GM19025 (cell line): ENCODE results near the gene USP6NL.
"Not testable (repeated sequence)": the region's sequence is repeated elsewhere in the genome, so short reads cannot be mapped to it uniquely, and the experiment has no call there.

Source experiments
- ATAC-seq: cut with Tn5 transposase; IDR thresholded peaks from one replicate; pipeline ENCODE4 v1.9.1; 2021; ENCODE audit warnings: mild to moderate bottlenecking, low read depth, moderate library complexity; ENCODE audit not compliant: unreplicated experiment

USP6NL gene

DNA sequence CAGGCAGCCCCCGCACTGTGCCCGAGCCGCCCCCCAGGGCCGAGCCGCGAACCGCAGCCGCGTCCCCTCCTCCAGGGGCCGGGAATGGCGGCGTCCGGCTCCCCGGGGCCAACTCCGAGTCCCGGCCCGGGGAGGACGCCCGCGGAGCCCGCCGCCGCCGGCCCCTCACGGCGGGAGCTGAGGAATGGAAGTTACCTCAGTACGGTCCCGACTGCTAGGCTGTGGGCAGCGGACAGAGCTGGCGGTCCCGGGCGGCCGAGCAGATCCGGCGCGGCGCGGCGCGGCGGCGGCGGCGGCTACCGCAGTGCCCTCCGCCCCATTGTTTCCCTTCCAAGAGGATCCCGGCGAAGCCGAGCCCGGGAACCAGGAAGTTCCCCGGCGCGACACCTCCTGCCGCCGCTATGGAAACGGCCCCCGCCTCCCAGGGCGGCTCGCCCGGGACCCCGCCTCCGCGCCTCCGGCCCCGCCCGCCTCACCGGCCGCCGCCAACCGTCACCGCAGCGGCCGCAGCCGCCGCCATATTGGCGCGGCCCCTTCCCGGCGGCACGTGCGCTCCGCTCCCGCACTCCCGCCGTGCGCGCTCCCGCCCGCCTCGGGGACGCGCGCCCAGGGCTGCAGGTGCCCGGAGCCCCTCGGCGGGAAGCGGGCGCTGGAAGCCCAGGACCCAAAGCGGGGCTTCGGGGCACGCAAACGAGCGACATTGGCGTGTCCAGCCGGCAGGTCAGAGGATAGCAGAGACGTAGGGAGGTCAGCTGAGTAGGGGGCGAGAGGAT, at the start of gene USP6NL:
USP6NL (minus strand) TSS at position 403 of the 773 bp plus-strand sequence. CDS start 14,016 bp downstream, outside the sequence.
- peak; percentile 72 for ATAC-seq

DNA sequence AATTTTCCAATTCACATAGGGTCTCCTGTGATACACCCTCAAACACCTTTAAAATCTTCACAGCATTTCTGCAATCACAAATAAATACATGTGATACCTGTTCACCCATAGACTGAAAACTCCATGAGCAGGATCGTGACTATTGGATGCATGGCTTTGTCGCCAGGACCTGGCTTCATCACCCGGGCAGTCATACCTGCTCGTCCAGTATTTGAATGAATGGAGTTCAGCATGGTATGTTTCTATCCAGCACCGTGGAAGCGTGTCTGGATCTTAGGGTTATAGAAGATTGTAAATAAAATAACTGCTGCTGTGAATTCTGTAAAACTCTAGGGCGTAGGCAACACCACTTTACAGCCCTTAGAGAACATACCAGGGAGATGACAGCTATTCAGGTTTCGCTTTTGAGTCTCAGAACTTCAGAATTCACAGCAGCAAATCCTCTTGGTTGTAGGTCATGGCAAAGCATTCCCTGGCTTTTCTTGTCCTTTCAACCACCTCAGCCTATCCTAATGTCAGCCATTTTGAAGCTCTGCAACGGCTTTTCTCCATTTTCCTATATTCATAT, 47.4 kb upstream of the USP6NL start:
- no peak for ATAC-seq

DNA sequence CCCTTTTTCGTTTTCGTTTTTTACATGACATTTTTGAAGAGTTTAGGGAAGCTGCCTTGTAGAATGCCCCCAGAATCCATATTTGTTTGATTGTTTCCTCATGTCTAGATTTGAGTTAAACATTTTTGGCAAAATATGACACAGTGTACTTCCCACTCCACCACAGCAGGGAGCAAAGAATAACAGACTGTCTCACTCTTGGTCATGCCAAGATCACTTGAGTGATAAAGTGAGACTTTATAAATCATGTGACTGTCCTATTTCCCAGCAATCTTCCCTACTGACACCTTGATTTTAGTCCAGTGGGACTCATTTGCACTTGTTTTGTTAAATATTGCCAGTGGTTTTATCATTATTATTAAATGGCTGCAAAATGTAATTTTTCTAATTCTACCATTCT, 44.4 kb upstream of the USP6NL start:
- ATAC-seq: no peak

DNA sequence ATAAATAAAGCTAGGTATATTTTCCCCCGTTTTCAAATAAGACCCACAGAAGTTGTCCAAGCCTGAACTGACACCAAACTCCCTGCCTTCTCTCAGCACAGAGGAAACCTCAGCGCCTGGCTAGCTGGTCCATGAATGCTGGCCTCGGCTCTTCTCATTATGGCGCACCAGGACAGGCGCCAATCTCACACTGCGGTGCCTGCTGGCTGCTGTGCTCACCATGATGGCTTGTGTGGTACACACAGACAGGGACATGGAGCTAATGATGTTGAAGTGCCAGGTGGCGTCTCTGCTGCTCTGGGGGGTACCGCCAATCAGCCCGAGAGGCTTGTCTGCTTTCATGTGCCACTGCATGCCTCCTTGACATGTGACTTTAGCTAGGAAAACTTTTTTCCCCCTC, 43.2 kb upstream of the USP6NL start:
- ATAC-seq: no peak

DNA sequence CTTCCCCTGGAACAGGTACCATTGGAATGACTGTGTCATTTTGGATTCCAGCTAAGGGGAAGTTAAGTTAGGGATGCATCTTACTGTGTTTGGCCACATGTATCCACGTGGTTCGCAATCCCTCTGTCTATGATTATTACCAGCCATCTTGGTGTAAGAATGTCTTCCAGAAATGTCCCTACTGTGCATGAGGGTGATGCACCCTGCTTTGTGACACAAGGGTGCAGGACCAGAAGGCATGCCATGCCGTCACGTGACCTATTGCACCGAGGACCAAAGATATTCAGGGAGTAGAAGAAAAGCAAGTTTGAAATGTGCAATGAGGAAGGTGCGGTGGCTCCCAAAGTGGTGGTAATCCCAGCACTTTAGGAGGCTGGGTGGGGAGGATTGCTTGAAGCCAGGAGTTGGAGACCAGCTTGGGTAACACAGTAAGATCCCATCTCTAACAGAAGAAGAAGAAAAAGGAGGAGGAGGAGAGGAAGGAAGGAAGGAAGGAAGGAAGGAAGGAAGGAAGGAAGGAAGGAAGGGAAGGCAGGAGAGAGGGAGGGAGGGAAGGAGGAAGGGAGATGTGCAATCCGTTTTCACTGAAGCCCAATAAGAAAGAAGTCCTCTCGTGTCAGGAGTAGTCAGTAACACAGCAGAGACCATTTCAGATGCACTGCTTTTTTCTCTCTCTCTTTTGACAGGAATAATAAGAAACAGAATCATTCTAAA, 42.5 kb upstream of the USP6NL start:
- no peak for ATAC-seq

DNA sequence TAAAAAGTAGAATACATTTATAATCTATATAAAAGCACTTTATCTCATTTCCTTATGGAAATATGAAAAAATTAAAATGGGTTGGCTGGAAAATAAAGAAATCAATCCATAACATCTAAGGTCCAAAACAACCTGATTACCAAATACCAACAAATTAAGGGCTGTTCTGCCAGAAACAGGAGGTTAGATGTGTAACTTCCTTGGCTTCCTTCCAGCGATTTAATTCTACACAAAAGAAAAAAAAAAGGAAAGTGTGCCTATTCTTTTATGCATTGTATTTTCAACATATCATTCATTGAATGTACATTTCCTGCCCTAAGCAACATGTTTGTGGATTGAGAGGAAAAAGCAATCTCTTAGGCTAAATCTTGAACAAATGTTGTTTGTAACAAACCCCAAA, 36.2 kb upstream of the USP6NL start:
- ATAC-seq: no peak

DNA sequence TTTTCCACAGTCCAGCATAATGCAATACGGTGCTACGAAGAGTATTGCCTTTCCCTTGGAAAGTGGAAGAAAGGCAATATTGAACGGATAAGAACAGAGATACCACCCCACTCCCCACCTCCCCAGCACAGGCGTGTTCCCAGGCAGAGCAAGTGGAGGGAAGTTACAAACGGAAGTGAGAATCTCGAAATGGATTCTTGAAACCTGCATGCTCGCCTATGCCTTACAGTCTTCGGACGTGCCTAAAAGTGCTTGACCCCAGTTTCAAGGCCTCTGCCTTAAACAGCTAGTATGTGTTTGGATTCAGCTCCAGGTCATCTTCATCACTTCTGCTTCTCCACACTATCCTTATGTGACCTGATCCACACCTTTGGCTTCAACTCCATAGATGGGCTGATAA, 35.0 kb upstream of the USP6NL start:
- ATAC-seq: no peak

DNA sequence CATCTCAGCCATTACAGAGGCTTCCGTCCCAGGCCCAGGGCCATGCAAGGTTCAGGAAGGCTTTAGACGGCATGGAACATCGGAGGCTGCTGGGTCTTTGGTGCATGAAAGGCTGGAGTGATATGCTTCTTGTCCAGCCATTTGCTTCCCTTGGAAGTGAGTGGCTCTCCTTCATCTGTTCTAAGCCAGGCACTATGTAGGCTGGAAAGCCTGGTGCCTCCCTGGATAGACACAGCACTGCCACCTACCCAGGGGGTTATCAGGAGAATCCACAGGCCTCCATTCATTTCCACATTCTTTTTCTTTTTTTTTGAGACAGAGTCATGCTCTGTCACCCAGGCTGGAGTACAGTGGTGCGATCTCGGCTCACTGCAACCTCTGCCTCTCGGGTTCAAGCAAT, 31.6 kb upstream of the USP6NL start:
- ATAC-seq: no peak

DNA sequence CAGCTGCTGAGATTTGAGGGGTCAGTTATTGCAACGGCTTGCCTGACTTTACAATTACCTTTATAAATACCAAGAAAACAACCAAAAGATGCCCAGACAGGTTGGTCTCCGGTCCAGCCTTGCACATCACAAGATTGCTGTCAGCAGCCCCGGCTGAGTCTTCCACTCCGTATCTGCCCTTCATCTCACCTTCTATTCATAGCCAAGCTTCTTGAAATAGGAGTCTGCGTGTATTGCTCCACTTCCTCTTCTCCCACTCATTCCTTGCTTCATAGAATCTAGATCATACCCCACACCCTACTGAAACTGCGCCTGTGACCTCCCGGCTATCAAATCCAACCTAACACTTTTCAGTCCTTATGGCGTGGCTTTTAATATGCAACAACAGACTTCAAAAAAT, 31.1 kb upstream of the USP6NL start:
- no peak for ATAC-seq

DNA sequence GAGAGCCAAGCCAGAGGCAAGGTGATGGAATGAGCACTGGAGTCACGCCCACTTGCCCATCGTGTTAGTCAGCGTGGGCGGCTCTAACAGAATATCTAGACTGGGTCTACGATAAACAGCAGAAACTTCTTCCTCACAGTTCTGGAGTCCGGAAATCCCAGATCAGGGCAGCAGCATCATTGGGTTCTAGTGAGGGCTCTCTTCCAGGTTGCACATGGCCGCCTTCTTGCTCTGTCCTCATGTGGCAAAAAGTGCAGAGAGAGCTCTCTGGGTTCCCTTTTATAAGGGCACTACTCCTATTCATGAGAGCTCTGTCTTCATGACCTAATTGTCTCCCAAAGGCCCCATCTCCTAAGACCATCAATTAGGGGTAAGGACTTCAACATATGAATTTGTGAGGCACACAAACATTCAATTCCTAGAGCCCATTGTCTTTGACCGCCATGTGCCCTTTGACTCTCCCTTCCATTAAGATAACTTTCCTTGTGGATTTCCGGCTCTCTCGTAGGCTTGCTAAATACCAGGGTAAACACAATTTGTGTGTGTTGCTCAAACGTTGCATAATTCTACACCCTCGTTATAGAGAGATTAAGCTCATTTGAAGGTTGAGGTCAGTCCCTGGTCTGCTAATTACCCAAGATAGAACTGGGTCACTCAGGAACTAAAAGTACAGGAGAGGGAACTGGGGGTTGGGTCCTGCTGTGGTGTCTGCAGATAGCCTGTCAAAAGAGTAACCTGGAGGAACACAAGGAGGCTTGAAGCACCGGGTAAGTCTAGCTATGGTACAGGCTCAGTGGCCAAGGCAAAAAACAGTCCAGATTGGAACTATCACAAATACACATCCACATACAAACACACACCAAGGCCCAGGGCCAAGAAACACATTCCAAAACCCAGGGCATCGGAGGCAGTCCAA, 28.7 kb upstream of the USP6NL start:
- ATAC-seq: no peak

DNA sequence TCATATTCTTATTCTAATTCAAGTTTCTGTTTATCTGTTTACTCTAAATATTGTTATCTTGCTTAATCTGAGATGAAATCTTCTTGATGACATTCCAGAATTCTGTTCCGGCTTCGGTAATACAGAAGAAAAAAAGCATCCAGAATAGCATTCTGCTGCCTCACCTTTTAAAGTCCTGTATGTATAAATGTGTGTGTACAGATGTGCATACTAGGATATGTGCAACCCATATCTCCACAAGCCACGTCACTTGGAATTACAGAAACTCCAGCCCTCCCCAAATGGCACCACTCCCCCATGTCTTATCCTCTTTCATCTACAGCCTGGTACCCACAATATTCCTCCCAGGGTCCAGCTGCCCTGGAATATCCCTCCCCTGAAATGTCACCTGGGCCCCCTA, 27.9 kb upstream of the USP6NL start:
- no peak for ATAC-seq

DNA sequence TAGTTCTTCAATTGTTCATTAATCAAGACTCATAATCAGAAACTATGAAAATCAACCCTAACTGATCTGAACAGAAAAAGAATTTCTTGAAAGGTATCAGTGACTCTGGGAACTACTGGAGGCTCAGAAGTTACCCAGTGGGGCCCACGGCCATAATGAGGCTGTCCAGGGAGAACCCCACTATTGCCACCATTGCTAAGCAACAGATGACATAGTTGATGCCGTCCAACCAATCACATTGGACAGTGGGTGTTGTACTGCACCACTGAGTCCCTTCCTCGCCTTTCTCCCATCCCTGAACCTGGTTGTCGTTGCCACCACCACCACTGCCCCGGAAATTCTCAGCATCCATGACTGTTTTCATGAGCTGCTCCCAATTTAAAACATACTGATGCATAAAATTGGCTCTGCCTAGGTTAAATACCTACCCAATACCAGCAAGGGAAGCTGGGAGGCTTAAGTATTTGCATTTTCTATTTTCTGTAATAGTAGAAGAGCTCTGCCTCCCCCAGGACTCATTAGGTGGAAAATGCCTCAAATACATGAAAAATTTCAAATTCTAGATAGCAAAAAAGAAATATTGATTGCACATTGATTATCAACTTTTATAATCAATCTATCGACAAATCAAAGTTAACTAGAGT, 26.7 kb upstream of the USP6NL start:
- peak; percentile 73 for ATAC-seq

DNA sequence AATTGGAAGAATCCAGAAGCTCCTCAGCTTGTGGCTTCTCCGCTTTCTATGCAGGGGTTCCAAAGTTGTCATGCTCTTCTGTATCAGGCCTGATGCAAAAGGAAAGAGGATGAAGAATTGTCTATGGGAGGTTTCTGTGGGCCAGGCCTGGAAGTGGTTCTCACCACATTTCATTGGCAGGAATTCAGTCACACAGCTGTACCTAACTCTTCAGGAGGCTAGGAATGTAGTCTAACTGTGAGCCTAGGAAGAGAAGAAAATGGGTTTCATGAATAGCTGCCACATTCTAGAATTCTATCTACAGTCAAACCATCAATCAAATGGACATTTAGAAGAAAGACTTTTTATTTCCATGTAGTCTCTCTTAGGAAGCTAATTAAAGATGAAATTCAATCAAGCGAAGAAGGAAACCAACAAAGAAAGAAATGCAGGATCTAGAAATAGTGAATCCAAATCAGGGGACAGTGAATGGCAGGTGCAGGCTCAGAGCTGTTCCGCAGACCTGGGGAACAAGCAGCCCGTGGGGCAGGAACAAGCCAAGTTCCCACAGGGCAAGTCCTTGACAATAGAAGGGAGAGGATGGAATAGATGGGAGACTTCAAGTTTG, 25.4 kb upstream of the USP6NL start:
- ATAC-seq: no peak

DNA sequence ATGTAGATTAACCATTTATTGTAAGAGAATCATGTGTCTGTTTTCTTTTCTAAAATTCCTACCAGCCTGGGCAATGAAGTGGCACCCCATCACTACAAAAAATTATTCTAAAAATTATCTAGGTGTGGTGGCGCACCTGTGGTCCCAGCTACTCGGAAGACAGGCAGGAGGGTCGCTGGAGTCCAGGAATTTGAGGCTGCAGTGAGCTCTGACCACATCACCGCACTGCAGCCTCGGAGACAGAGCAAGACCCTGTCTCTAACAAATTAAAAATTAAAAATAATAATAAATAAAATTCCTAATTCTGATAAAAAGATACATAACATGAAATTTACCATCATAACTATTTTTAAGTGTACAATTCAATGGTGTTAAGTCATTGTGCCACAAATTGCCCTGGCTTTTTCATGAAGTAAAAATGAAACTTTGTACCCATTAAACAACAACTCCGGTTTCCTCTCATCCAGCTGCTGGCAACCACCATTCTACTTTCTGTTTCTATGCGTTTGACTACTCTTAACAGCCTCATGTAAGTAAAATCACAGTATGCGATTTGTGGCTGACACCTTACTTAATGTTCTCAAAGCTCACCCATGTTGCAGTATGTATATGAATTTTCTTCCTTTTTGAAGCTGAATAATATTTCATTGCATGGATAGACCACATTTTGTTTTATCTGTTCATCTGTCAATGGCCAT, 20.6 kb upstream of the USP6NL start:
- peak; percentile 100 for ATAC-seq

DNA sequence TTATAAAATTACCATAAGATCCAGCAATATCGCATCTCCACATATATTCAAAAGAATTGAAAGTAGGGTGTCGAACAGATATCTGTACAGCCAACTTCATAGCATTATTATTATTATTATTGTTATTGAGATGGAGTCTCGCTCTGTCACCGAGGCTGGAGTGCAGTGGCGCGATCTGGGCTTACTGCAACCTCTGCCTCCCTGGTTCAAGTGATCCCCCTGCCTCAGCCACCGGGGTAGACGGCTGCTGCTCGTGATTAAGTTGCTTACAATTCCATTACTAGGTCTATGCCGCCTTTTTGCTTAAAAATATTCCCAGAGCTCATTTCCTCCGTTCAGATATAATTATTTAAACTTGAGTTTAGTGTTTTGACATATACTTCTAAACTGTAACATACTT, 19.8 kb upstream of the USP6NL start:
- no peak for ATAC-seq

DNA sequence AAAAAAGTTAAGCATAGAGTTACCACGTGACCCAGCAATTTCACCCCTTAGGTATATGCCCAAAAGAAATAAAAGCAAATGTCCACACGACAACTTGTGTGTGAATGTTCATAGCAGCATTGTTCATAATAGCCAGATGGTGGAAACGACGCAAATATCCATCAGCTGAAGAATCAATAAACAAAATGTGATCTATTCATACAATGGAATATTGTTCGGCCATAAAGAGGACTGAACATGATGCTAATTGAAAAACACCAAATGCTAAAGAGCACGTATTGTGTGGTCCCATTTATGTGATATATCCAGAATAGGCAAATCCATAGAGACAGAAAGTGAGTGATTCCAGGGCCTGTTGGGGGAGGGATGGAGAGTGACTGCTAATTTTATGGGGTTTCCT, 18.3 kb upstream of the USP6NL start:
- no peak for ATAC-seq

DNA sequence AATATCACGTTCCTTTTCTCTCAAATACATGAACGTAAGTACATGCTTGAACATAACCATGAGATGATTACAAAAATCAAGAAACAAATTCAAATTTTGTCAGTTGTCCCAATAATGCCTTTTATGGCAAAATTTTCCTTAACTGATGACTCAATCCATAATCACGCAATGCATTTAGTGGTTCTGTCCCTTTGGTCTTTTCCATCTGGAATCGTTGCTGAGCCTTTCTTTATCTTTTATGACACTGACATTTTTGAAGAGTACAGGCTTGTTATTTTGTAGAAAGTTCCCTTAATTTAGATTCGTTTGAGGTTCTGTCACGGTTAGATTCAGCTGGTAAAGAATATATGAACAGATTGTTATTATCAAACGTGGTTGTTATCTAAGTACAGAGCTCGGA, 16.5 kb upstream of the USP6NL start:
- not testable (repeated sequence) for ATAC-seq

DNA sequence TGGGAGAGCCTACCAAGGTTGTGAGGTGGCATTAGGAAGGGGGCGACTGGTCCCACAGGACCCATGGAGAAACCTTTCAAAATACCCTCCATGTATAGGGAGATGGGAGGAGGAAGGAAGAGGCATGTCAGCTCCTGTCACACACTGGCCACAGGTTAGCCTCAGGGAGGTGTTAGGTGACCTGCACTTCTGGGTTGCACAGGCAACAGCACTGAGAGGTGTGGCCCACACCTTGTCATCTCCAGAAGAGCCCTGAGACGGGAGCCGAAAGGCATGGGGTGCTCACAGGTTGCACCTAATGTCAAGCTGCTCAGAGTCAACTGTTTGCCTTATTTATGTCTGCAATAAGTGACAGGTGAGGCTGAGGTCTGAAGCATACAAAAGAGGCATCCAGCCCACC, 14.6 kb upstream of the USP6NL start:
- no peak for ATAC-seq

DNA sequence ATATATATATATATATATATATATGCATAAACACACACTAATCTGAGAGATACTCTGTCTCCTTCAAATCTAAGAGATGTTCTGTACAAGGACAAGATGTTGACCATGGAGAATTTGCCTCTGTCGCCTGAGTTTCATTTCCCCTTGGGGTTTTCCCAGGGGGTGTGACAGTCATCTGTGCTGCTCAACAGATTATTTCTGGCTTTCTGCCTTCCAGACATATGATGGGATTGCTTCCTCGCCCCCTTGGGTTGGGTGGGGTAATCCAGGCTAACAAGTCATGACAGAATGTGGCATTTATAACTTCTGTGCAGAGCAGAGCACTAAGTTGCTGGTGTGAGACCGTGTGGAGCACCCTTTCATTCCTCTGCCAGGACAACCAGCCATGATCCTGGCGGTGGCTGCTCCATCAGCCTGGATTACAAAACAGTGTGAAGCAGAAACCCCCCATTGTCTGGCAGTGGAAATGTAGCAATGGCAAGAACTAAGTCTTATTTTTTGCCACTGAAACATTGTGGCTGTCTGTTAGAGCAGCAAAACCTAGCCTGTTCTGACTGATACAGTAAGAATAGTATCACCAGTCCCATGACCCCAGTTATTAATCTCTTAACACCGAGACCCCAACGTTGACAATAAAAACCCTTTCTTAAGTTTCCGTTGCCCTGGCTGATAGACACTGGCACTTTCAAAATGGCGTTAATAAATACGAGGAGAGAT, 13.7 kb upstream of the USP6NL start:
- ATAC-seq: peak; percentile 66
